ELF-1 (cell line): ENCODE results near the gene ZNF649.

Experiments
- DNase-seq: peaks from one replicate; pipeline ENCODE4 v3.0.0-alpha.2; 2016; ENCODE audit warnings: low read depth, low spot score

The ZNF649 gene

DNA sequence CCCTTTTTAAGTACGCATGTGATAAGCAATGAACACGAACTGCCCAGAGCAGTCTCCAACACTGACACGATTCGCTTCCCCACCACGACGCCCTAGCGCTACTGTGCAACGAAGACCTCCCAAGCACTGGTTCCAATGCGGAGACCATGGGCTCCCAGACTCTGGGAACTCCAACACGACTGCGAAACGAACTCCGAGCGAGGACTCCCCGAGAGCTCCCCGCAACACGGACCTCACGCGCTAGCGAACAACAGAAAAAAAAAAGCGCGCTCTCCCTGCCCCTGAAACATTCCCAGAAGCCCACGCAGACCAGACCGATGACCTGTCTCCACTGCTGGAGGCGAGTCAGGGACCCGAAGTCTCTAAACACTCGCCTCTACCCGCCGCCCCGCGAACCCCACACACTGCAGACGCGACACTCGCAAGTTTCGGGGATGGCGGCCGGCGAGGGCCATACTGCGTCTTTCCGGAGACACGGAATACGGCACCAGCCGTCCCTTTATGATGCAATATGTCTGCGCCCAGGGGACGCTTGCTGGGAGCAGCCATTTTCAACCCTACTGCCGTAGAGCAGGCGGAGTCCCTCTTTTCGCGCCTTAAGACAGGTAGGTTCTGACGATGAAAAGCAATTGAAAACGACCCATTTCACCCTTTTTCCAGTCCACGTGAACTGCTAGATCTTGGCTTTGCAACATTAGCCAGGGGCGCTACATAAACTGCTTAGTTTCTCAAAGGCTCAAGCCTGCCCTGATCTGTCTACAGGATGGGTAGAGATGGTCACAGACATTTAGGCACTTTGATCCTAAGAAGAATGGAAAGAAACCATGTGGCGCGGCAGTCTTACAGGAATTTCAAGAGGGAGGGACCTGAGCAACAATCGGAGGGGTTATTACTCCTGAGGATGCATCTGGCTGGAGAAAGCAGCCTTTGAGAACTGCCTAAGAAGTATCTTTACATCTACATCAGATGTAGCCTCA is 17.0 kb downstream of the ZNF649 start, which contains the start of gene ZNF577:
TSS of gene ZNF577 (minus strand) at position 430 of the 977 bp plus-strand sequence. CDS start 7,569 bp downstream, outside the sequence.
- DNase-seq = peak; percentile 94

DNA sequence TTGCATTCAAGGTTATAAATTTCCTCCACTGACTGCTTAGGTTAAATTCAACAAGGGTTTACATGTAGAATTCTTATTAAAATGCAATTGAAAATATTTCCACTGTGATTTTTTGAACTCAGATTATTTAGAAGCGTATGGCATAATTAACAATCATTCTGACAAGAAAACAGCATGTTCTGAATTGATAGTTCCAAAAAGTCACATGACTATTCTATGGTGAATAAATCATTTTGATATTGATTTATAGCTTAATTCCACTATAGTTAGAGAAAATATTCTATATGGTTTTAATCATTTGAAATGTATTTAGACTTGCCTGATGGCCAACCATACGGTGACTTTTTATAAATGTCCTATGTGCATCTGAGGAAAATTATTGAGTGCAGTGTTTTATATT is 20.1 kb downstream of the ZNF649 start:
- DNase-seq = no peak

DNA sequence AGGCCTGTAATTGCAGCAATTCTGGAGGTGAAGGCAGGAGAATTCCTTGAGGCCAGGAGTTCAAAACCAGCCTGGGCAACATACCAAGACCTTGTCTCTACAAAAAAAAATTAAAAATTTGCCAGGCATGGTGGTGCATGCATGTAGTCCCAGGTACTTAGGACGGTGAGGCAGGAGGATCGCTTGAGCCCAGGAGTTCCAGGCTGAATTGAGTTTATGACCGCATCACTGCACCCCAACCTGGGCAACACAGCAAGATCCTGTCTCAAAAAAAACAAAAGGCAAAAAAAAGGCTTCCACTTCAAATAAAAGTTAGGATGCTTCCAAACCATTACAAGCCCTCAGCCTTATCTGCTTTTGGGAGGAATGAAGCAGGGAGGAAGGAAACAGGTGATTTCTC is 22.3 kb downstream of the ZNF649 start:
- DNase-seq = no peak

GRCh38 chr19:51873097-51873496 is 31.7 kb downstream of the ZNF649 start:
- no peak for DNase-seq

- no peak for DNase-seq
Observed at GRCh38 chr19:51861870-51862622, 42.8 kb downstream of the ZNF649 start.
